HepG2 (cell line): Measurements from ENCODE around the gene ATP1A1. TPM values are rescaled to one million over a fixed set of nuclear protein-coding genes. Genes with fewer than 3 reads are reported as not detected.

ENCODE experiments used
- BCLAF1 ChIP-seq: fragments of 450-650 bp; IDR thresholded peaks from 2 replicates; pipeline ENCODE4 v1.6.1; 2017; ENCODE audit warnings: mild to moderate bottlenecking
- BRCA1 ChIP-seq: sonication (generic); formaldehyde crosslinking; IDR thresholded peaks from 2 replicates; pipeline ENCODE4 v1.4.0; 2020; ENCODE audit warnings: missing genetic modification reagents
- CEBPG ChIP-seq: IDR thresholded peaks from 2 replicates; pipeline ENCODE4 v1.6.1; 2016
- DZIP1 ChIP-seq: sonication (generic); formaldehyde crosslinking; IDR thresholded peaks from 2 replicates; pipeline ENCODE4 v1.5.0; 2020; ENCODE audit warnings: mild to moderate bottlenecking, missing genetic modification reagents
- PATZ1 ChIP-seq: sonication (generic); formaldehyde crosslinking; IDR thresholded peaks from 2 replicates; pipeline ENCODE4 v1.4.0; 2020; ENCODE audit warnings: missing genetic modification reagents
- POLR2A ChIP-seq, 2 experiments: IDR thresholded peaks; 2 replicates each; pipeline ENCODE4 v1.6.1; 2011; ENCODE audit warnings: low read depth in 2 of 2, low read length in 2 of 2, mild to moderate bottlenecking in 1 of 2, moderate library complexity in 1 of 2; ENCODE audit not compliant: insufficient read depth in 1 of 2
- PRPF4 ChIP-seq: fragments of 200-400 bp; formaldehyde crosslinking; IDR thresholded peaks from 2 replicates; pipeline ENCODE4 v1.6.1; 2016; ENCODE audit warnings: low read length, low read depth; ENCODE audit not compliant: poor library complexity, severe bottlenecking
- RARA ChIP-seq: IDR thresholded peaks from 2 replicates; pipeline ENCODE4 v1.6.1; 2016; ENCODE audit warnings: missing genetic modification reagents, missing compliant biosample characterization
- TFDP1 ChIP-seq: IDR thresholded peaks from 2 replicates; pipeline ENCODE4 v1.6.1; 2016; ENCODE audit warnings: missing compliant biosample characterization, missing genetic modification reagents, borderline replicate concordance
- TMF1 ChIP-seq: sonication (generic); formaldehyde crosslinking; IDR thresholded peaks from 2 replicates; pipeline ENCODE4 v1.8.1; 2022; ENCODE audit warnings: low read depth, missing genetic modification reagents
- ZBTB38 ChIP-seq: sonication (generic); formaldehyde crosslinking; IDR thresholded peaks from 2 replicates; pipeline ENCODE4 v1.5.1; 2020; ENCODE audit warnings: mild to moderate bottlenecking, missing genetic modification reagents
- ZBTB44 ChIP-seq: sonication (generic); formaldehyde crosslinking; IDR thresholded peaks from 2 replicates; pipeline ENCODE4 v1.4.0; 2020; ENCODE audit warnings: missing genetic modification reagents
- ZFX ChIP-seq: sonication (generic); formaldehyde crosslinking; IDR thresholded peaks from 2 replicates; pipeline ENCODE4 v1.4.0; 2020; ENCODE audit warnings: mild to moderate bottlenecking, low read depth, missing genetic modification reagents, moderate library complexity
- ZNF282 ChIP-seq: fragments of 450-650 bp; IDR thresholded peaks from 2 replicates; pipeline ENCODE4 v1.6.1; 2018; ENCODE audit not compliant: partially characterized antibody
- ZNF337 ChIP-seq: sonication (generic); formaldehyde crosslinking; IDR thresholded peaks from 2 replicates; pipeline ENCODE4 v1.5.1; 2020; ENCODE audit warnings: missing genetic modification reagents, low read depth, mild to moderate bottlenecking, borderline replicate concordance
- ZNF543 ChIP-seq: sonication (generic); formaldehyde crosslinking; IDR thresholded peaks from 2 replicates; pipeline ENCODE4 v1.4.0; 2020; ENCODE audit warnings: mild to moderate bottlenecking, missing genetic modification reagents
- ZNF552 ChIP-seq: sonication (generic); formaldehyde crosslinking; IDR thresholded peaks from 2 replicates; pipeline ENCODE4 v1.9.0; 2022; ENCODE audit warnings: missing genetic modification reagents, mild to moderate bottlenecking, borderline replicate concordance
- ZNF576 ChIP-seq: sonication (generic); formaldehyde crosslinking; IDR thresholded peaks from 2 replicates; pipeline ENCODE4 v1.4.0; 2020; ENCODE audit warnings: mild to moderate bottlenecking, missing genetic modification reagents
- ZNF878 ChIP-seq: sonication (generic); formaldehyde crosslinking; IDR thresholded peaks from 2 replicates; pipeline ENCODE4 v1.8.1; 2023; ENCODE audit warnings: mild to moderate bottlenecking, missing genetic modification reagents, moderate library complexity
- polyA plus RNA-seq, 8 experiments: library from polyadenylated mRNA; depleted of rRNA in 3 of 8; stranded (reverse) in 7 of 8; unstranded in 1 of 8; fragments of >200 nt; fragmentation: Illumina TruSeq in 4 of 8; extraction: Trizol in 4 of 8; gene quantifications; 2 replicates each; pipeline versions ENCODE4 v1.2.1 to v1.2.3, GENCODE V29; 2011 to 2016; ENCODE audit warnings: low read depth in 4 of 8, missing spikeins in 1 of 8, mixed read lengths in 1 of 8; ENCODE audit not compliant: insufficient read depth in 1 of 8
- total RNA-seq, 5 experiments: library from RNA; depleted of rRNA; stranded (reverse); fragments of >200 nt; fragmentation: Illumina TruSeq; extraction: Trizol; gene quantifications; 2 replicates each; pipeline ENCODE4 v1.2.3, GENCODE V29; 2016; ENCODE audit warnings: low read depth in 1 of 5

Gene ATP1A1
- total and polyA plus RNA-seq, 2 of the 13 experiments (the other 11 are each of a cell fraction or from before 2014, with no cell fraction given), result 280 to 705 TPM

GRCh38 chr1:116418091-116418830 is 45.2 kb downstream of the ATP1A1 start (continued):
- TF ChIP-seq ZNF576 (CRISPR knock-in tag) (peak; percentile 83), ZNF552 (CRISPR knock-in tag) (no peak), CEBPG (CRISPR knock-in tag) (0 out of 2 replicates have a peak, but pooled peaks have one; percentile 9), POLR2A (IDR thresholded peaks at IDR 0.05; ENCODE audit: insufficient read depth in 1 of 2, low read depth in 2 of 2, low read length in 2 of 2) (peak; percentile 87 to 90), TFDP1 (CRISPR knock-in tag) (peak; percentile 90), ZBTB44 (CRISPR knock-in tag) (0 out of 2 replicates have a peak, but pooled peaks have one; percentile 60), BCLAF1 (no peak), ZNF282 (no peak), ZFX (CRISPR knock-in tag) (peak; percentile 99), TMF1 (CRISPR knock-in tag) (peak; percentile 90), DZIP1 (CRISPR knock-in tag) (peak; percentile 96), ZNF543 (CRISPR knock-in tag) (no peak), ZNF878 (no peak), PATZ1 (peak; percentile 92), PRPF4 (no peak), ZNF337 (CRISPR knock-in tag) (no peak), RARA (CRISPR knock-in tag) (peak; percentile 41), BRCA1 (CRISPR knock-in tag) (no peak; the same call in 1 of the 2 replicates), ZBTB38 (peak; percentile 66)
